Neural cell (in vitro differentiated cells): ENCODE data around the gene EMID1.
"Not testable (repeated sequence)": the region's sequence is repeated elsewhere in the genome, so short reads cannot be mapped to it uniquely, and the experiment has no call there.

ENCODE experiments used
- CTCF ChIP-seq: fragments of 450-650 bp; IDR thresholded peaks from 2 replicates; pipeline ENCODE4 v1.5.1; 2014; ENCODE audit warnings: antibody characterized with exemption, mild to moderate bottlenecking, moderate library complexity; ENCODE audit not compliant: poor library complexity, severe bottlenecking
- EZH2 ChIP-seq: fragments of 200-600, 300-800 bp; shearing (Covaris generic), sonication (generic); IDR thresholded peaks from 2 replicates; pipeline ENCODE4 v1.6.1; 2014; ENCODE audit warnings: antibody characterized with exemption, low read length, borderline replicate concordance, mild to moderate bottlenecking; ENCODE audit not compliant: insufficient read depth, poor library complexity, severe bottlenecking
- MXI1 ChIP-seq: fragments of 450-650 bp; conservative IDR thresholded peaks from 2 replicates; pipeline ENCODE4 v1.6.1; 2014; ENCODE audit warnings: antibody characterized with exemption, mild to moderate bottlenecking; ENCODE audit not compliant: poor library complexity, severe bottlenecking
- POLR2AphosphoS5 ChIP-seq: IDR thresholded peaks from 2 replicates; pipeline ENCODE4 v1.6.1; 2012
- SMC3 ChIP-seq: fragments of 450-650 bp; conservative IDR thresholded peaks from 2 replicates; pipeline ENCODE4 v1.6.1; 2014; ENCODE audit warnings: antibody characterized with exemption, mild to moderate bottlenecking, moderate library complexity; ENCODE audit not compliant: poor library complexity
- TAF1 ChIP-seq: IDR thresholded peaks from 2 replicates; pipeline ENCODE4 v1.6.1; 2012; ENCODE audit warnings: low read depth

DNA sequence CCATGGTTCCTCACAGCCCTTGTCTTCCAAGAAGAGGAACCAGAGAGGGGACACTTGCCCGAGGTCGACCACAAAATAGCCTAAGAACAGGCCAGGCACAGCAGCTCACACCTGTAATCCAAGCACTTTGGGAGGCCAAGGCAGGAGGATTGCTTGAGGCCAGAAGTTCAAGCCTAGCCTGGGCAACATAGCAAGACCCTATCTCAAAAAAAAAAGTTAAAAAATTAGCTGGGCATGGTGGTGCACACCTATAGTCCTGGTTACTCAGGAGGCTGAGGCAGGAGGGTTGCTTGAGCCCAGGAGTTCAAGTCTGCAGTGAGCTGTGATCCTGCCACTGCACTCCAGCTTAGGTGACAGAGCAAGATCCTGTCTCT lies 13.7 kb downstream of the EMID1 start:
- TF ChIP-seq CTCF, MXI1, EZH2, SMC3, POLR2AphosphoS5, TAF1: not testable (repeated sequence)
